Measurements from ENCODE around the gene CPOX. TPM values are rescaled to one million over a fixed set of nuclear protein-coding genes. Genes with fewer than 3 reads are reported as not detected.

The CPOX gene
- total RNA-seq, 4 donors from 2014 or later = 7.6 to 21.4 (median 14.7) TPM

DNA sequence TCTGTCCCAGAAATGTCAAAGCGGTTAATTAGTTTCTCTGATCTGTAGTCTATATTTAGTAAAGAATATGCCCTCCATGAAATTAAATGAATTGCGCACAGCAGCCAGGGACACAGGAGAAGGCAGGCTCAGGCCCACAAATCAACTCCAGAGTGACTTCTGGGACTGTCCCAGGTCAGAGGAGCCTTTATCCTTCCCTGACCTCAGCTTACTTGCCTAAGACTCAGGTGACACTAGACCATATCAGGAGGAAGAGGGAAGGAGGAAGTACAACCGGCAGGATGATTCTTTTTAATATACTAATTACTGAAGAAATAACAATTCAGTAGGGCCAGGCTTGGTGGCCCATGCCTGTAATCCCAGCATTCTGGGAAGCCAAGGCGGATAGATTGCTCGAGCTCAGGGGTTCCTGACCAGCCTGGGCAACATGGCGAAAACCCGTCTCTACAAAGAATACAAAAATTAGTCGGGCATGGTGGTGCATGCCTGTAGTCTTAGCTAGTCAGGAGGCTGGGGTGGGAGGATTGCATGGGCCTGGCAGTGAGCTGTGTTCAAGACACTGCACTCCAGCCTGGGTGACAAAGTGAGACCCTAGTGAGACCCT, 63.5 kb downstream of the CPOX start:
- intact Hi-C loops (cut with DNase I) = loop anchor here (10.0 kb wide), 1 partner anchor 705 kb away; the partner anchor contains the start of gene CRYBG3

More for the DNA sequence above, 63.5 kb downstream of the CPOX start:
- DNase-seq (ENCODE audit: extremely low spot score) = no peak
- Histone ChIP-seq H3K4me1 (no peaks in the 10 kb centered on the region), H3K9me3 (no peaks in the 10 kb centered on the region), H3K27me3 (no peaks in the 10 kb centered on the region), H3K27ac (replicated peaks in 1 of 4) (no peak overlapping the region), H3K4me3 (no peak overlapping the region), H3K36me3 (no peaks in the 10 kb centered on the region)
- WGBS = 93% methylated on average over 8 of the region's 8 CpGs
- TF ChIP-seq EP300 (IDR thresholded peaks at IDR 0.05) = no peak
- TF ChIP-seq POLR2A (IDR thresholded peaks at IDR 0.05; ENCODE audit: low read depth) = no peak
- TF ChIP-seq POLR2AphosphoS5 (IDR thresholded peaks at IDR 0.05) = no peak

Other genes starting within 250 kb of the CPOX start
- gene OR5K4, start 239.8 kb downstream of the CPOX start, total RNA-seq = not detected
- not detected for gene OR5K3, start 202.9 kb downstream of the CPOX start, total RNA-seq
- gene OR5K1, start 130.4 kb downstream of the CPOX start, total RNA-seq = not detected
- not detected for gene OR5K2, start 95.9 kb downstream of the CPOX start, total RNA-seq
- gene CLDND1, start 70.7 kb downstream of the CPOX start, total RNA-seq = 100 to 1,000 TPM in 3 of 4 donors, 10 to 100 TPM in 1; 84.6 to 191 (median 139) TPM
- gene GPR15, start 61.6 kb downstream of the CPOX start, total RNA-seq = under 1 TPM in 1 of 4 donors, not detected in 3; 0.32 TPM
- gene ST3GAL6, start 169.7 kb upstream of the CPOX start, total RNA-seq = 10 to 100 TPM in 1 of 4 donors, 1 to 10 TPM in 3; 3.3 to 10.8 (median 4.6) TPM